Measurements from ENCODE around the gene PEMT.

The PEMT gene

GRCh38 chr17:17509601-17510425 lies 81.7 kb downstream of the PEMT start:
- DNase-seq (ENCODE audit: low spot score), result no peak
- no peak overlapping the region for H3K4me3 ChIP-seq
- no peak for TF ChIP-seq CTCF (IDR thresholded peaks at IDR 0.05)
- H3K27ac ChIP-seq, result no peak overlapping the region

GRCh38 chr17:17508646-17509591 lies 82.6 kb downstream of the PEMT start:
- no peak overlapping the region for H3K4me3 ChIP-seq
- H3K27ac ChIP-seq, result no peak overlapping the region
- DNase-seq (ENCODE audit: low spot score), result no peak
- no peak for TF ChIP-seq CTCF (IDR thresholded peaks at IDR 0.05)

GRCh38 chr17:17508019-17508535 lies 83.4 kb downstream of the PEMT start:
- no peak overlapping the region for H3K27ac ChIP-seq
- no peak for TF ChIP-seq CTCF (IDR thresholded peaks at IDR 0.05)
- no peak for DNase-seq (ENCODE audit: low spot score)
- H3K4me3 ChIP-seq, result no peak overlapping the region

GRCh38 chr17:17507465-17508011 lies 84.0 kb downstream of the PEMT start:
- Histone ChIP-seq H3K27ac (no peak overlapping the region), H3K4me3 (no peak overlapping the region)
- TF ChIP-seq CTCF (IDR thresholded peaks at IDR 0.05), result no peak
- no peak for DNase-seq (ENCODE audit: low spot score)

- TF ChIP-seq CTCF (IDR thresholded peaks at IDR 0.05), result no peak
- Histone ChIP-seq H3K4me3 (no peak overlapping the region), H3K27ac (peak overlapping the region in 1 of 2 donors; percentile 20)
- DNase-seq (ENCODE audit: low spot score), result no peak
Observed at GRCh38 chr17:17506893-17507464, 84.5 kb downstream of the PEMT start.

GRCh38 chr17:17506181-17506741 lies 85.2 kb downstream of the PEMT start:
- no peak for TF ChIP-seq CTCF (IDR thresholded peaks at IDR 0.05)
- DNase-seq (ENCODE audit: low spot score), result no peak
- Histone ChIP-seq H3K27ac (peak overlapping the region in 1 of 2 donors; percentile 20), H3K4me3 (no peak overlapping the region)
